ENCODE measurements around the gene VTA1.

GRCh38 chr6:142167071-142167470, 20.0 kb downstream of the VTA1 start:
- TF ChIP-seq CTCF (IDR thresholded peaks at IDR 0.05): no peak
- TF ChIP-seq POLR2A (IDR thresholded peaks at IDR 0.05): no peak
